Measurements from ENCODE around the gene GRK5.

GRCh38 chr10:119425881-119426170 is 218.5 kb downstream of the GRK5 start:
- TF ChIP-seq, protein P1, sequence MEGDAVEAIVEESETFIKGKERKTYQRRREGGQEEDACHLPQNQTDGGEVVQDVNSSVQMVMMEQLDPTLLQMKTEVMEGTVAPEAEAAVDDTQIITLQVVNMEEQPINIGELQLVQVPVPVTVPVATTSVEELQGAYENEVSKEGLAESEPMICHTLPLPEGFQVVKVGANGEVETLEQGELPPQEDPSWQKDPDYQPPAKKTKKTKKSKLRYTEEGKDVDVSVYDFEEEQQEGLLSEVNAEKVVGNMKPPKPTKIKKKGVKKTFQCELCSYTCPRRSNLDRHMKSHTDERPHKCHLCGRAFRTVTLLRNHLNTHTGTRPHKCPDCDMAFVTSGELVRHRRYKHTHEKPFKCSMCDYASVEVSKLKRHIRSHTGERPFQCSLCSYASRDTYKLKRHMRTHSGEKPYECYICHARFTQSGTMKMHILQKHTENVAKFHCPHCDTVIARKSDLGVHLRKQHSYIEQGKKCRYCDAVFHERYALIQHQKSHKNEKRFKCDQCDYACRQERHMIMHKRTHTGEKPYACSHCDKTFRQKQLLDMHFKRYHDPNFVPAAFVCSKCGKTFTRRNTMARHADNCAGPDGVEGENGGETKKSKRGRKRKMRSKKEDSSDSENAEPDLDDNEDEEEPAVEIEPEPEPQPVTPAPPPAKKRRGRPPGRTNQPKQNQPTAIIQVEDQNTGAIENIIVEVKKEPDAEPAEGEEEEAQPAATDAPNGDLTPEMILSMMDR (IDR thresholded peaks at IDR 0.05): no peak
- TF ChIP-seq POLR2AphosphoS5 (IDR thresholded peaks at IDR 0.05): no peak

Measured in prostate gland (tissue), 2 donors.